SK-N-SH treated with all-trans-retinoic acid at 6 μM for 48 hours (cell line): ENCODE data around the gene SERPINE2.

ENCODE experiments used
- ATAC-seq: fragments of 200-7000 bp; cut with Tn5 transposase; 3 replicates; pipeline ENCODE4 v1.9.1; 2020; ENCODE audit warnings: mild to moderate bottlenecking, moderate library complexity
- ARNTL ChIP-seq: fragments of 450-650 bp; formaldehyde crosslinking; IDR thresholded peaks from 2 replicates; pipeline ENCODE4 v1.5.0; 2020; ENCODE audit warnings: low read depth, mild to moderate bottlenecking, moderate library complexity, borderline replicate concordance
- BACH2 ChIP-seq: fragments of 250-450 bp; sonication (Bioruptor Pico); IDR thresholded peaks from 2 replicates; pipeline ENCODE4 v1.9.0; 2021; ENCODE audit warnings: mild to moderate bottlenecking, borderline replicate concordance
- CSDC2 ChIP-seq: fragments of 250-450 bp; sonication (Bioruptor Pico); IDR thresholded peaks from 2 replicates; pipeline ENCODE4 v1.5.0; 2020; ENCODE audit warnings: mild to moderate bottlenecking, moderate library complexity
- CSRNP3 ChIP-seq: fragments of 250-450 bp; sonication (Bioruptor Pico); IDR thresholded peaks from 2 replicates; pipeline ENCODE4 v1.5.1; 2021; ENCODE audit warnings: mild to moderate bottlenecking, moderate library complexity
- ESRRG ChIP-seq: fragments of 250-450 bp; sonication (Bioruptor Pico); IDR thresholded peaks from 2 replicates; pipeline ENCODE4 v1.6.1; 2021; ENCODE audit warnings: mild to moderate bottlenecking
- GLIS3 ChIP-seq: fragments of 250-450 bp; sonication (Bioruptor Pico); IDR thresholded peaks from 2 replicates; pipeline ENCODE4 v1.5.0; 2020; ENCODE audit warnings: mild to moderate bottlenecking, moderate library complexity
- ISL1 ChIP-seq: fragments of 250-450 bp; sonication (Bioruptor Pico); IDR thresholded peaks from 2 replicates; pipeline ENCODE4 v2.1.2; 2022; ENCODE audit warnings: mild to moderate bottlenecking, moderate library complexity
- OSR1 ChIP-seq: fragments of 250-450 bp; sonication (Bioruptor Pico); IDR thresholded peaks from 2 replicates; pipeline ENCODE4 v1.8.0; 2022; ENCODE audit warnings: moderate library complexity, mild to moderate bottlenecking, inconsistent platforms
- PATZ1 ChIP-seq: fragments of 250-450 bp; sonication (Bioruptor Pico); IDR thresholded peaks from 2 replicates; pipeline ENCODE4 v1.8.0; 2020; ENCODE audit warnings: mild to moderate bottlenecking, moderate library complexity, borderline replicate concordance
- POU6F1 ChIP-seq: fragments of 250-450 bp; sonication (Bioruptor Pico); IDR thresholded peaks from 2 replicates; pipeline ENCODE4 v1.8.0; 2021; ENCODE audit warnings: low read depth, mild to moderate bottlenecking, moderate library complexity, borderline replicate concordance
- PPARA ChIP-seq: fragments of 250-450 bp; sonication (Bioruptor Pico); IDR thresholded peaks from 2 replicates; pipeline ENCODE4 v1.5.0; 2020; ENCODE audit warnings: mild to moderate bottlenecking, borderline replicate concordance
- RARB ChIP-seq: fragments of 250-450 bp; sonication (Bioruptor Pico); IDR thresholded peaks from 2 replicates; pipeline ENCODE4 v1.8.0; 2021; ENCODE audit warnings: mild to moderate bottlenecking, moderate library complexity
- SNAI2 ChIP-seq: fragments of 250-450 bp; sonication (Bioruptor Pico); IDR thresholded peaks from 2 replicates; pipeline ENCODE4 v1.5.0; 2020; ENCODE audit warnings: mild to moderate bottlenecking, moderate library complexity
- TOX ChIP-seq: fragments of 250-450 bp; sonication (Bioruptor Pico); IDR thresholded peaks from 2 replicates; pipeline ENCODE4 v1.8.0; 2021; ENCODE audit warnings: mild to moderate bottlenecking, moderate library complexity, borderline replicate concordance
- TSHZ2 ChIP-seq: fragments of 250-450 bp; sonication (Bioruptor Pico); IDR thresholded peaks from 2 replicates; pipeline ENCODE4 v1.5.0; 2020; ENCODE audit warnings: mild to moderate bottlenecking, moderate library complexity
- ZC3H10 ChIP-seq: fragments of 250-450 bp; sonication (Bioruptor Pico); IDR thresholded peaks from 2 replicates; pipeline ENCODE4 v1.5.1; 2021; ENCODE audit warnings: mild to moderate bottlenecking, moderate library complexity
- ZFP3 ChIP-seq: fragments of 250-450 bp; sonication (Bioruptor Pico); IDR thresholded peaks from 2 replicates; pipeline ENCODE4 v1.5.0; 2020; ENCODE audit warnings: mild to moderate bottlenecking, moderate library complexity
- ZFP30 ChIP-seq: fragments of 450-650 bp; formaldehyde crosslinking; IDR thresholded peaks from 2 replicates; pipeline ENCODE4 v1.5.0; 2022; ENCODE audit warnings: mild to moderate bottlenecking, moderate library complexity
- ZNF565 ChIP-seq: fragments of 450-650 bp; formaldehyde crosslinking; conservative IDR thresholded peaks from 2 replicates; pipeline ENCODE4 v1.5.0; 2020; ENCODE audit warnings: low read depth, mild to moderate bottlenecking, moderate library complexity
- ZNF70 ChIP-seq: fragments of 450-650 bp; formaldehyde crosslinking; IDR thresholded peaks from 2 replicates; pipeline ENCODE4 v1.5.0; 2020; ENCODE audit warnings: mild to moderate bottlenecking, moderate library complexity

SERPINE2 gene

GRCh38 chr2:223989206-223989855 lies 49.8 kb downstream of the SERPINE2 start:
- no peak for ATAC-seq
- no peak for TF ChIP-seq ZNF565
- no peak for TF ChIP-seq RARB (CRISPR knock-in tag)
- TF ChIP-seq ESRRG (CRISPR knock-in tag) = no peak
- no peak for TF ChIP-seq POU6F1 (CRISPR knock-in tag)
- no peak for TF ChIP-seq ZFP3 (CRISPR knock-in tag)
- no peak for TF ChIP-seq PPARA (CRISPR knock-in tag)
- TF ChIP-seq TOX (CRISPR knock-in tag) = no peak
- no peak for TF ChIP-seq ZNF70 (CRISPR knock-in tag)
- no peak for TF ChIP-seq CSRNP3 (CRISPR knock-in tag)
- TF ChIP-seq ARNTL (CRISPR knock-in tag) = no peak

- TF ChIP-seq GLIS3 (CRISPR knock-in tag) = no peak
- TF ChIP-seq ZFP3 (CRISPR knock-in tag) = no peak
- no peak for TF ChIP-seq ESRRG (CRISPR knock-in tag)
- TF ChIP-seq ZC3H10 (CRISPR knock-in tag) = no peak
- TF ChIP-seq SNAI2 (CRISPR knock-in tag) = no peak
- no peak for TF ChIP-seq ISL1 (CRISPR knock-in tag)
- no peak for TF ChIP-seq ZNF565
- no peak for TF ChIP-seq BACH2 (CRISPR knock-in tag)
- TF ChIP-seq PATZ1 (CRISPR knock-in tag) = no peak
- TF ChIP-seq CSRNP3 (CRISPR knock-in tag) = no peak
- TF ChIP-seq CSDC2 (CRISPR knock-in tag) = no peak
- no peak for TF ChIP-seq TSHZ2 (CRISPR knock-in tag)
- TF ChIP-seq ARNTL (CRISPR knock-in tag) = no peak
- TF ChIP-seq OSR1 (CRISPR knock-in tag) = no peak
- no peak for TF ChIP-seq RARB (CRISPR knock-in tag)
- no peak for TF ChIP-seq POU6F1 (CRISPR knock-in tag)
- no peak for TF ChIP-seq PPARA (CRISPR knock-in tag)
- no peak for TF ChIP-seq ZFP30 (CRISPR knock-in tag)
- no peak for TF ChIP-seq TOX (CRISPR knock-in tag)
- TF ChIP-seq ZNF70 (CRISPR knock-in tag) = no peak
- ATAC-seq = no peak
Measured at GRCh38 chr2:223981241-223981640, 57.8 kb downstream of the SERPINE2 start.
